RPMI7951 (cell line): ENCODE data around the gene NDUFAF8. TPM values are rescaled to one million over a fixed set of nuclear protein-coding genes. Genes with fewer than 3 reads are reported as not detected.

ENCODE experiments used
- DNase-seq: peaks from one replicate; pipeline ENCODE4 v3.0.0-alpha.2; 2012; ENCODE audit warnings: low read depth
- total RNA-seq: library from RNA; depleted of rRNA; stranded (reverse); fragments of >200 nt; shearing (Covaris generic); gene quantifications from 2 replicates; pipeline ENCODE4 v1.2.3, GENCODE V29; 2014

Gene NDUFAF8
- total RNA-seq, 1 experiment from 2014 or later, result 37.2 TPM

DNA sequence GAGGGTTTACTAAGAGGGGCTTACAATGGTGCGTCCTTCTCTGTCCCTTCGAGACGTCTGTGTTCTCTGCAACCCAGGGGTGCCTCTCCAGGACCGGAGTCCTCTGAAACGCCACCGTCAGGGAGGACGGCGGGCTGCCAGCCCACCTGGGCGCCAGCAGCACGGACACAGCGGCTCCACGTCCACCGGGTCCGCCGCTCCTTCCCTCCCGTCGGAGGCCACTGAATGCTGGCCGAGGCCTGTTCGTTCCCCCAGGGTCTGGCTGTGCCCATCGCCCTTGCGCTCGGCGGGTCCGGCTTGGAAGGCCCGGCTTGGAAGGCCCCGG lies 666 bp upstream of the NDUFAF8 start:
- no peak for DNase-seq

DNA sequence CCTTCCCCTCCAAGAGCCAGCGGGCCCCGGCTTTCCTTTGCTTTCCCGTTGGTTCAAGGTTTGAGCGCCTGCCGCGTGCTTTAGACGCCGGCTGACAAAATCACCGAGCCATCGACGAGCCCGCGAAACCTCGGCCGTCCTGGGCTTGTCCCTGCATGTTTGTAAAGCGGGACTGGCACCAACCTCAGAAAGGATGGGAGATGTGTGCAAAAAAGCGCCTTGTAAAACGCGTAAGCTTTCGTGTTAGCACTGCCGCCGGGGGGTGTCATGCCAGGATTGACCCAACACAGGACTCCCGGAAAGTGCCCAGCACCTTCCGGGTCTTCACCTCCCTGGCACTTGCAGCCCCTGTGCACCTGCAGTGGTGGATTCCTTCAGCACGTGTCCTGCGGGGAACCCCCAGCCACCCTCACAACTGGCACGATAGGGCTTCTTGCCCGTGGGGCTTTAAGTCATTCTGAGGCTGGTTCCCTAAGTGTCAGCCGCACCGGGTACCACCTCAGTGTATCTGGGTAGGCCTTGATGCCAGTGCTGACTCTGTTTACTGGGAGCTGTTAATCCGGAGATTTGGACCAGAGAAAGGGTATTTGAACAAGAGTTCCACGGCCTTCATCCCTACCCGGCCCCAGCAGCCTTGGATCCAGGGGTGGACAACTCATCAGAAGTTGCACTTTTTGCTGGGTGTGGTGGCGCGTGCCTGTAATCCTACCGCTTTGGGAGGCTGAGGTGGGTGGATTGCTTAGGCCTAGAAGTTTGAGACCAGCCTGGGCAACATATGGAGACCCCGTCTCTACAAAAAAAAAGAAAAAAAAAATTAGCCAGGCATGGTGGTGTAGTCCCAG lies 817 bp downstream of the NDUFAF8 start:
- no peak for DNase-seq

DNA sequence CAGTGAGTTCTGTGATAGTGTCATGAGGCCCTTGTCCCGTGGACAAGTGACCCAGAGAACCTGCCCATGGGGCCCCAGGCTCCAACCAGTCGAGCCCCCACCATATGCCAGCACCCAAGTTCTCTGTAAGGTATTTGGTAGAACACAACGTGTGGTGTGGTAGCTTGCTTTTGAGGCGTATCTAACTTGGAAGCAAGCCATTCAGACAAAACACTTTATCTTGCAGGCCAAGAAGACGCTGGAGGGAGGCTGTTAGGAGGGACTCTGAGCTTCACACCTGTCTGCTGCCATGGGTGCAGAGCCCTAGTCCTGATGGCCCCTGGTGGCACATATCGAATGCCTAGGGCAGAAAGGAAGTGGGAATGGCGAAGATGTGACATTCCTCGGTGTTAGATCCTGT lies 1.6 kb downstream of the NDUFAF8 start:
- DNase-seq, result no peak

DNA sequence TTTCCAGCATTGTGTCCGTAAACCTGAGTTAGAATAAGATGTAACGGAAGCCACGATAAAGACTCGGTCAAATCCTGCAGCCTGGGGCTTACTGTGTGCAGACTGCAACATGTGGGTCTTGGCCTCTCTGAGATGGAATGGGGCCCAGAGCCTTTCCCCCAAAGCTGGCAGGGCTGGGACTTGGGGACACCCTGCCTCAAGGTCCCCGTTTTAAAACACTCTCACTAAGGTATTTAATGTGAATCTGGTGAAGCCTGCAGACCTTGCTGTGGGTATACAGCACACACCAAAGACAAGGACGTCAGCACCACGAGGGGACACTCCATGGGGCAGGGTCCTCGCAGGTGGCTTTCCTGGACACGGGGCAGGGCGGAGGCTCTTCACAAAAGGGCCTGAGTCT lies 2.1 kb downstream of the NDUFAF8 start:
- no peak for DNase-seq

DNA sequence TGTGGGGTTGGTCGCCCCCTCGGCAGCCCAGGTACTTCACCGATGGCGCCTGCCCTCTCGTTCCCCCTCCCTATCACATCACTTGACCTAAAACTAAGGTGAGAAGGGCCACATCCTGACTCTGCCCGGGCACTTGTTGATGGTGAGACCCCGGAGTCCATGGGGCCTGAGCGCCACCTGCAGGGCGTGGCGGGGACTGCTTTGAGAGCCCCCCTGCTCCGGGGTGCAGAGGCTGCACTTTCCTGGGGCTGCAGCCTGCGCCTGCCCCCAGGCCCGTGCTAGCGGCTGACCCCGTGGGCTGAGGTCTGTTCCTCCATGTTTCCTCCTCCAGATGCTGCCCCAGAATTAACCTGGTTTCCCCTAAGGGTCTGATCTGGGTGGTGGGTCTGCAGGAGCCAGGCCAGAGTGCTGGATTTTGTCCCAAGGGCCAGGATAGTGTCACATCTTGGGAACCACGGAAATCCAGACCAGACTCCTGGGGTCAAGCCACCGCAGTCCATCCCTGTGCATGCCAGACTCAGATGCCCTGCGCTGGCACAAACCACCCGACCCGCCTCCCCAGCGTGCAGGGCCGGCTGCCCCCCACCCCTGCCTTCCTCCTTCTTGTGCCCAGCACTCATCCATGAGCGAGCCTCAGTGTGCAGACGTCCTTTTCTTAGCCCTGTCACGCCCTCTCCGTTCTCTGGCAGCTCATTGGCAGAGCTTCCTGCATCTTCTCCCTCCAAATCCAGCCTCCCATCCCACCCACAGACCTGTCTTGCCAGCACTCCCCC lies 2.7 kb downstream of the NDUFAF8 start:
- DNase-seq, result no peak

DNA sequence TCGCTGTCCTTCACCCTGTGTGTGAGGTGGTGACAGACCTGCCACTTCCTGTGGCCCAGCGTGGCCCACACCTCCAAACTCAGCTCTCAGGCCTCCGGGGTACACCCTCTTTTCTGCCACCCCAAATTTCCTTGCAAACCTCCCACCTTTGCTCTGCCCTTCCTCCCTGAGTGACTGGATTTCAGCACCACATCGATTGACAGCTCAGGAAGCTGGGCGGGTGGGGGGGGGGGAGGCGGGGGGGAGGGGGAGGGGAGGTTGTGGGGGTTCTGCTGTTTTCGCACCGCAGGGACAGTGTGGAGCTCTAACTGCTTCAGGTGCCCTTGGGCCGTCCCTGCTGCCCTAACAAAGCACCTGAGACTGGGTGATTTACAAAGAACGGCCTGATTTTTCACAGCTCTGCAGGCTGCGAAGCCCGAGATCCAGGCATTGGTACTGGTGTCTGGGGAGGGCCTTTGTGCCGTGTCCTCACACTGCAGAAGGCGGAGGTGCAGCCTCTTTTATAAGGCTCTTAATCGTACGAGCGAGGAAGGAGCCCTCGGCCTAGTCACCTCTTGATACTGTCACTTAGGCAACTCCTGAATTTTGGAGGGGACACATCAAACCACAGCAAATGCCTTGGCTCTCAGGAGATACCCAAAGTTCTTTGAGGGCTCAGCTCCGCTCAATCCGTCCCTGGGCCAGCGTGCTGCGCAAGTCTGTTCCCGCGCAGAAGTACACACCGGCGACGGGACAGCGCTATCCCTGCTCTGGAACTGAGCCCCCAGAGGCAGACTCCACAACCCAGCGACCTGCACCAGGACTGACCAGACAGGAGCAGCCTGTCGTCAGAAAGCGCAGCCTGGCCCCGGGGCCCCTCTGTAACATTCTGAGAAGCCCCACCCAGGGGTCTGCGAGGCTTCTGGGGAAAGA lies 3.6 kb downstream of the NDUFAF8 start:
- no peak for DNase-seq

DNA sequence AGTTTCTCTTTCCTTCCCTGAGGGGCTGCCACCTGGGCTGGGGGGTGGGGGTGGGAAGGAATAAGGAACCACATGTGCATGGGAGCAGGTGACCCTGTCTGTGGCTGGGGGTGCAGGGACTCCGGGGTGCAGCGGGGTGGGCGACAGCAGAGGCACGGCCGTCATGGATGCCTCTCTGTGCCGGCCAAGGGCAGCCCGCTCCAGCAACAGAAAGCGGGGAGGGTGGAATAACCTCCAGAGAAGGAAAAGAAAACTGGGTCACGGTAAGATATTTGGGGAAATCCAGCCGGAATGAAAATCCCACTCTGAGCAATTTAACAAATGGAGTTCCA lies 4.2 kb downstream of the NDUFAF8 start:
- no peak for DNase-seq

DNA sequence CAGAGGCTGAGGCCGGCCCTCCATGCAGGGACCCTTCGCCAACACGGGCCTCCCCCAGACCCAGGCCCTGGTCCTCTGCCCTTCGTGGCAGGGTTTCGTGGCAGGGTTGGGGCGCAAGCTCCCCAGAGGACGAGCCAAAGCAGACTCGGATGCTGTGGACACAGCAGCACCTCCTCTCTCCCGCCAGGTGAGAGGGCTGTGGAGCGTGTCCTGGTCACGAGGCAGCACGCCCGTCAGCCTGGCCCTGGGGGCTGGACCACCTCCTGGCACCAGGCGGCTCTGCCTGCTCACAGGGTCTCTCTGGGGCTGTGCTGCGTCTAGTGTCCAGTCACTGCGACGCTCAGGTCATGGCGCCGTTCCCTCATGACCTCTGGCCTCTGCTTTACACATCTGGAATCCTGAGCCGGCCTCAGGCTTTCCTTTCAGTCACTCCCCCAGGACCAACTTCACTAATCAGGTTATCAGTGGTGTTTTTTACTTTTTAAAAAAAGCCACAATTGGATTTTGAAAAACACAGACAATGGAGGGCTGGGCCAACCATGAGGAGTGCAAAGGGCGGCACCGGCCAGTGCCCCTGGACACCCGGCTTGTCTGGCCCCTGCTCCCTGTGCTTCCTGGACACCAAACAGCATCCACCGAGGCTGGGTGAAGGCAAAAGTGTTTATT lies 5.4 kb downstream of the NDUFAF8 start:
- DNase-seq, result no peak

DNA sequence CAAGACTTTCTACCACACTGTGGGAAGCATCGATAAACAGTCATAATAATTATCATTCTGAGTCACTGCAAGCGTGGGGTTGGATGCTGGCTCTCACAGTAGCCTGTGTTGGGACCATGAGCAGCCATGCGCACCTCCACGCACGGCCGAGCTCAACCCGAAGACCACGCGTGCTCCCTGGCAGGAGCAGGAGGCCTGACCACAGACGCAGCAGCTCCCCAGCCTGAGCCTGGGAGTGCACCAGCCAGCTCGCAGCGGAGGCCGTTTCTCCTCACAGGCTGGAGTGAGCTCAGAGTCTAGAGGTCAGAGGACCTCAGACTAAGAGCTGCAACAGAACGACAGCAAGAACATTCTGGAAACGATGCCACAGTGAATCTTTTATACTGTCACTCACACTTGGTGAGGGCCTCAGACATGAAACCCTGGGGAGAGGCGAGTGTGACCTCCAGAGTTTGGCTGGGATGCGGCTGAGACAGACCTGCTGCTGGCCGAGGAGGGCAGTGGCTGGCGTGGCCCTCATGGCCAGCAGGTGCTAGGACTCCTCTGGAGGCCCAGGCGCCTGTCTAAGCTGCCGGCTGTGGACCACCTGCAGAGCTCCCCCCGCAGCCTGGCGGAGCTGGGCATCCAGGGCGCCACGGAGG lies 6.0 kb downstream of the NDUFAF8 start:
- DNase-seq, result no peak

DNA sequence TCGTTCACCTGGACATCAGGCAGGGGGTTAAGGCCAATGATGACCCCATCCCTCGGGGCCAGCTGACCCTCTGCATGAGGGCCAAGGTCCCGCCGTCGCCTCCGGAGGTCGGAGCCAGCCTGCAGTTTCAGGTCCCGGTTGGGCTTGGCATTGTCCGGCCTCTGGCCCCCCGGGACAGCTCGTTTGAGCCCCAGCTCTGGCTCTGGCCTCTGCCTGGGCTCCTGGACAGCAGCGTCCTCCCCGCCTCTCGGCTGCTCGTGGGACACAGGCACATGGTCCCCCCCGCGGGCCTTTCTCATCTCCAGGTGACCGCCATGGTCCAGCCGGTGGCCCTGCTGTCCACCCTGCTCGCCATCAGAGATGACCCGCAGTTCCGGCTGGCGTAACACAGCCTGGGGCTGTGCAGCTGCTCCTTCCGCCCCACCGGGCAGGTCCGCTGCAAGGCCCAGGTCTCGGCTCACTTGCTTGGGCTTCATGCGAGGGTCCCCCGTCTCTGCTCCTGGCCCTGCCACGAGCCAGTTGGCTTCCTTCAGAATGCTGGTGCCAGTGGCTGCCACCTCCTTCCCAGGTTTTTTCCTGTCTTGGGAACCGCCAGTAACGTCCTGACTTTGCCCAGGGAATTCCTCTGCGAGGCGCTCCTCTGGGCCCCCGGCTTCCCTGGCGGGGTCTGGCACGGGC lies 6.7 kb downstream of the NDUFAF8 start:
- DNase-seq, result no peak

DNA sequence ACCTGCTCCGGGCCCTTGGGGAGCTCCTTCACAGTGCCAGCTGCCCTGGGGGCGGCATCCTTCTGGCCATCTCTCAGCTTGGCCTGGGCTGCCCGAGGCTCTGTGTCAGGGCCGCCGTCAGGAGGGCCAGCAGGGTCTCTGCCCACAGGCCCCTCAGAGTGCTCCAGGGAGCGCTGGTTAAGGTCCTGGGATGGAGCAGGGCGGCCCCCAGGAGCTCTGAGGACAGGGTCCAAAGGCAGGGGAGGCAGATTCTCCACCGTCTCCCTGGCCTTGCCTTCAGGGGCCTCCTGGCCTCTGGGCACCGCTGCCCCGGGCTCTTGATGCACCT lies 7.2 kb downstream of the NDUFAF8 start:
- DNase-seq, result no peak

DNA sequence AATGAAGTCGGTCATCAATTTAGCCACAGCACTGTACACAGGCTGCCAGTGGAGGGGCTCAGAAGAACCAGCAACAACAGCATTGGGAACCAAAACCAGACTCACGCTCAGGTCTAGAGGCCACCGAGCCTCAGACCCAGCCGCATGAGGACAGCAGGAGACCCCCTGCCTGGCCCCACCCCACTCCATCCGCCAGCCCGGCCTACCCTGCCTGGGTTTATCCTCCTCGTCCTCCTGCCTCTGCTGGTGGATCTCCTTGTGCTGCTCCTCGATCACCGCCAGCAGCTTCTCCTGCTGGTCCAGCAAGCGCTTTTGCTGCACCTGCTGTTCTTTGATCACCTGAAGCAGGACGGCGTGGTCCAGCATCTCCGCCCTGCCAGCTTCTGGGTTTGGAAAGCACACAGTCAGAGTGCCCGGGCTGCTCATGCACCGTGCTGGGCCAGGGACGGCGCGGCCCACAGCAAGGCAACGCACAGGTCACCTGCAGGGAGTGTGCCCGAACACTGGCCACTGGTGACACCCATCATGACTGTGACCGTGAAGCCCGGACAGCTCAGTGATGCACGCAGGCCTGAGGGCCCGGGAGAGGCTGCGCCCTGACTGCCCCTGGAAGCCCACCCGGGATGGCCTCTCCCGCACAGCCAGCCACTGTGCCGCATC lies 7.7 kb downstream of the NDUFAF8 start:
- DNase-seq, result no peak

DNA sequence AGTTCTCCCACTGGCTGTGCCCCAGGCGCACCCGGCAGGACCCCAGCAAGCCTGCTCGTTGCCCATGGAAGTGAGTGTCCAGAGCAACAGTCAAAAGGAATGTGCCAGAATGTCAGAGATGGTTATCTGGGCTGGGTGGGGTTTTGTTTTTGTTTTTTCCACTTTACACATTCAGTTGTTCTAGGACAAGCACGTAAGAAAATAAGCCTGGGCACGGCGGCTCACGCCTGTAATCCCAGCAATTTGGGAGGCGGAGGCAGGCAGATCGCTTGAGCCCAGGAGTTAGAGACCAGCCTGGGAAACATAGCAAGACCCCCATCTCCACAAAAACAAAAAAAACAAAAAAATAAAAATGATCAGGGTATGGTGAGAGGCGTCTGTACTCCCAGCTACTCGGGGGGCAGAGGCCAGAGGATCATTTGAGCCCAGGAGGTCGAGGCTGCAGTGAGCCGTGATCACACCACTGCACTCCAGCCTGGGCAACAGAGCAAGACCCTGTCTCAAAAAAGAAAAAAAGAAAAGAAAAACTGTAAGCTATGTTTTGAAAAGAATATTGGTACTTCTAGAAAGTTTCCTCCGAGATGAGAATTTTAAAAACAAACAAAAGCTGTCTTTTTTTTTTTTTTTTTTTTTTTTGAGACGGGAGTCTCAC lies 8.3 kb downstream of the NDUFAF8 start:
- DNase-seq, result no peak

DNA sequence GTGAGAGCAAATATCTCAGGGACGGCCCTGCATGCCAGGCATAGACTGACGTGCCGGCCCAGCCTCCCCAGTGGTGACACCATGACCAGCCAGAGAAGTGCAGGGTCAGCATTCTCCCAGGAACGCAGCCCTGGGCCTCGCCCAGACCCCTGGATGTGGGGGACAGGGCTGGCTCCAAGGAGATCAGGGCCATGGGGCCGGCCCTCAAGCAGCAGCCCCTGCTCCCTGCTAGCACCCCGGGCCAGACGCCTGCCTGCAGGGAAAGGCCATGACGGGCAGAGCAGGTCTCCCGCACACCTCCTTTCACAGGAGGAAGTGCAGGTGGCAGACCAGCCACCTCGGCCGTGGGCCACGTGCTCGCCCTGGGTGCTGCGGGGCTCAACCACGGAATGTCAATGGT lies 9.5 kb downstream of the NDUFAF8 start:
- DNase-seq, result no peak

DNA sequence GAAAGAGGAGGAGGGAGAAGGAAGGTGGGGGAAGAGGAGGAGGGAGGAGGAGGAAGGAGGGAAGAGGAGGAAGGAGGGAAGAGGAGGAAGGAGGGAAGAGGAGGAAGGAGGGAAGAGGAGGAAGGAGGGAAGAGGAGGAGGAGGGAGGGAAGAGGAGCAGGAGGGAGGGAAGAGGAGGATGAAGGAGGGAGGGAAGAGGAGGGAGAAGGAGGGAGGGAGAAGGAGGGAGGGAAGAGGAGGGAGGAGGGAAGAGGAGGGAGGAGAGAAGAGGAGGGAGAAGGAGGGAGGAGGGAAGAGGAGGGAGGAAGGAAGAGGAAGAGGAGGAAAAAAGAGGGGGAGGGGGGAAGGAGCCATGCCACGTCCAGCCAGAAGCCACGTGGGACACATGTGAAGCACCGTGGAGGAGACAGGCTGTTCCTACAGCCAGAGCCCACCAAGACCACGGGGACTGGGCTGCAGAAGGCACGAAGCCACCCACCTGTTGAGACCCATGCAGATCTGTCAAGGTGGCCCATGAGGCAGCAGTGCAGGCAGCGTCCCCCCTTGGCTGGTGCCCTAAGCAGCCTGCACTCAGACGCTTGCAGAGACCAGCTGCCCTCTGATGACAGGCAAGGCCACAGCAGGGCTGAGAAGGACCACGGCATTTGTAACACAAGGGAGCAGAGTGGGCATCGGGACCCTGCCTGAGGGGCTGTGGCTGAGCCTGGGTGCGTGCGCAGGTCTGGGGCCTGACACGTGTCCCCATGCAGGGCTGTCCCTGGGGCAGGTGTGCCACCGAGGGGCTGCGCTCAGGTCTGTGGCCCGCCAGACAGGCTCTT lies 10.3 kb downstream of the NDUFAF8 start:
- DNase-seq, result no peak

DNA sequence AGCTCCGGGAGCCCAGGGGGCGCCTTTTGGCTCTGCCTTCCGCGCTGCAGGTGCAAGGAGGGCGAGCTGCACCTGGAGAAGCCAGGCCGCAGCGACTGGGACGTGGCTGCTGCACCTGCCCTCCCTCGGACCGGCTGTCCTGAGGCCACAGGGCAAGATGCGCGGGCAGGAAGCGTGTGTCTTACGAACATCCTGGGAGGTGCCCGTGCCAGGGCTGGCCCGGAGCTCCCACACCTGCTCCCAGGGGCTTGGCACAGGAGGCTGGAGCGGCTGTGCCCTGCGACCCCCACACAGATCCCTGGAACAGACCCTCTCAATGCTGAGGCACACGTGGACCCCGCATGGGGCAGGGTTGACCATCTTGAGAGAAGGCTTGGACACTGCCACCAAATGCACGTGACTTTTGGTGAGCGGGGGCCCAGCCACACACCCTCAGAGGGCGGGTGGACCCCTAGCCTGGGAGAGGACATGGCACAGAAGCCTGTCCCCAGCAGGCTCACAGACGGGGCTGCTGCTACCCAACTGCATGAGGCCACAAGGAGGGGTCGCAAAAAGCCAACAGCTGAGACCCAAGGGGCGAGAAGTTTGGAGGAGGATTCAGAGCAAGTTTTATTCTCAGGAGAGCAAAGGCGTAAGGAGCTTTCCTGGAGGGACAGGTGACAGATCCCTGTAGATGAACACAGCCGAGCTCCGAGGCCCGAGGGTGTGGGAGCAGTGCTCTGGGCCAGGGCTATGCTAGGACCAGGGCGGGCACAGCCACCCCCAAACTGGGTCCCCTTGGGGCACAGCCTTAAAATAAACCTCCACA lies 11.4 kb downstream of the NDUFAF8 start:
- no peak for DNase-seq

DNA sequence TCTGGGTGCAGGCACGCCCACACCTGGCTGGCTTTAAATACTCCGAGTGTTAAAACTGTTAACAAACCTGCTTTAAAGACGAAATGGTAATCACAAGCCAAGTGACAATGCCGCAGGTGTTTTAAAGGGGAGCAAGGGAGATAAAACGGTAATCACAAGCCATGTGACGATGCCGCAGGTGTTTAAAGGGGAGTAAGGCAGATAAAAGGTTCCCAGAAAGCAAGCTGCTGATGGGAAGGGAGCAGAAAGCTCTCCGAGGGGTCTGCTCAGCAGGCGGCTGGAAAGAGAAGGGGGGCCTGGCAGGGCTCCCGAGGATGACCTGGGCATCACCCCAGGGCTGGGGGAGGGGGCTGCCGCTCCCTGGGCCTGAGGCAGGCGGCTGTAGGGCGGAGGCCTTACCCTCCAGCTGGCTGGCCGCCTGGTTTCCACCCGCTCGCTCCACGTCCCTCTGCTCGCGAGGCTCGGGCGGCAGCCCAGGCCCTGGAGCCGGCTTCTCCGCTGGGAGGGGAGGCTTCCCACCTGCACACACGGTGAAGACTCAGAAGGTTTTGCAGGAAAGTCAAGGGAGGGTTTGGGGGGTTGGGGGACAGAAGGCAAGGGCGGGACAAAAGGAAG lies 12.1 kb downstream of the NDUFAF8 start:
- no peak for DNase-seq
